HepG2 (cell line): ENCODE measurements around the gene TOMM40L. TPM values are rescaled to one million over a fixed set of nuclear protein-coding genes. Genes with fewer than 3 reads are reported as not detected.

Experiments used
- AGO1 ChIP-seq: fragments of 200-400 bp; formaldehyde crosslinking; IDR thresholded peaks from 2 replicates; pipeline ENCODE4 v1.6.1; 2017; ENCODE audit warnings: mild to moderate bottlenecking, low read depth, low read length, moderate library complexity; ENCODE audit not compliant: poor library complexity, severe bottlenecking
- CSRNP1 ChIP-seq: sonication (generic); formaldehyde crosslinking; IDR thresholded peaks from 2 replicates; pipeline ENCODE4 v1.8.1; 2023; ENCODE audit warnings: mild to moderate bottlenecking, missing genetic modification reagents
- E2F2 ChIP-seq: sonication (generic); formaldehyde crosslinking; IDR thresholded peaks from 2 replicates; pipeline ENCODE4 v1.4.0; 2020; ENCODE audit warnings: missing genetic modification reagents, borderline replicate concordance
- HNF4A ChIP-seq: sonication (generic); formaldehyde crosslinking; IDR thresholded peaks from 2 replicates; pipeline ENCODE4 v1.4.0; 2020; ENCODE audit warnings: missing genetic modification reagents
- HOMEZ ChIP-seq: IDR thresholded peaks from 2 replicates; pipeline ENCODE4 v1.6.1; 2016; ENCODE audit warnings: low read depth
- HOXA5 ChIP-seq: sonication (generic); formaldehyde crosslinking; IDR thresholded peaks from 2 replicates; pipeline ENCODE4 v1.4.0; 2020; ENCODE audit warnings: missing genetic modification reagents
- MAFG ChIP-seq: sonication (generic); formaldehyde crosslinking; IDR thresholded peaks from 2 replicates; pipeline ENCODE4 v1.5.1; 2020; ENCODE audit warnings: mild to moderate bottlenecking, missing genetic modification reagents
- NCOA2 ChIP-seq: sonication (generic); formaldehyde crosslinking; IDR thresholded peaks from 2 replicates; pipeline ENCODE4 v1.8.0; 2022; ENCODE audit warnings: inconsistent platforms
- PRDM10 ChIP-seq: sonication (generic); formaldehyde crosslinking; IDR thresholded peaks from 2 replicates; pipeline ENCODE4 v1.4.0; 2020; ENCODE audit warnings: low read depth, missing genetic modification reagents
- PRPF4 ChIP-seq: fragments of 200-400 bp; formaldehyde crosslinking; IDR thresholded peaks from 2 replicates; pipeline ENCODE4 v1.6.1; 2016; ENCODE audit warnings: low read length, low read depth; ENCODE audit not compliant: poor library complexity, severe bottlenecking
- SMAD1 ChIP-seq: sonication (generic); formaldehyde crosslinking; IDR thresholded peaks from 2 replicates; pipeline ENCODE4 v1.4.0; 2020; ENCODE audit warnings: missing genetic modification reagents, low read depth, mild to moderate bottlenecking, borderline replicate concordance
- SSRP1 ChIP-seq: IDR thresholded peaks from 2 replicates; pipeline ENCODE4 v1.6.1; 2016; ENCODE audit warnings: control low read depth
- ZFP36L1 ChIP-seq: sonication (generic); formaldehyde crosslinking; IDR thresholded peaks from 2 replicates; pipeline ENCODE4 v1.8.0; 2022; ENCODE audit warnings: mild to moderate bottlenecking, missing genetic modification reagents, moderate library complexity
- ZFY ChIP-seq: sonication (generic); formaldehyde crosslinking; IDR thresholded peaks from 2 replicates; pipeline ENCODE4 v1.4.0; 2020; ENCODE audit warnings: missing genetic modification reagents
- ZNF510 ChIP-seq: sonication (generic); formaldehyde crosslinking; IDR thresholded peaks from 2 replicates; pipeline ENCODE4 v1.4.0; 2020; ENCODE audit warnings: low read depth, mild to moderate bottlenecking, missing genetic modification reagents
- ZNF547 ChIP-seq: sonication (generic); formaldehyde crosslinking; IDR thresholded peaks from 2 replicates; pipeline ENCODE4 v1.5.1; 2020; ENCODE audit warnings: mild to moderate bottlenecking, missing genetic modification reagents
- ZNF75D ChIP-seq: sonication (generic); formaldehyde crosslinking; IDR thresholded peaks from 2 replicates; pipeline ENCODE4 v1.8.1; 2023; ENCODE audit warnings: missing genetic modification reagents, mild to moderate bottlenecking, borderline replicate concordance
- ZNF777 ChIP-seq: sonication (generic); formaldehyde crosslinking; IDR thresholded peaks from 2 replicates; pipeline ENCODE4 v1.4.0; 2020; ENCODE audit warnings: missing genetic modification reagents
- polyA plus RNA-seq, 8 experiments: library from polyadenylated mRNA; depleted of rRNA in 3 of 8; stranded (reverse) in 7 of 8; unstranded in 1 of 8; fragments of >200 nt; fragmentation: Illumina TruSeq in 4 of 8; extraction: Trizol in 4 of 8; gene quantifications; 2 replicates each; pipeline versions ENCODE4 v1.2.1 to v1.2.3, GENCODE V29; 2011 to 2016; ENCODE audit warnings: low read depth in 4 of 8, missing spikeins in 1 of 8, mixed read lengths in 1 of 8; ENCODE audit not compliant: insufficient read depth in 1 of 8
- total RNA-seq, 5 experiments: library from RNA; depleted of rRNA; stranded (reverse); fragments of >200 nt; fragmentation: Illumina TruSeq; extraction: Trizol; gene quantifications; 2 replicates each; pipeline ENCODE4 v1.2.3, GENCODE V29; 2016; ENCODE audit warnings: low read depth in 1 of 5

The TOMM40L gene
- total and polyA plus RNA-seq, 2 of the 13 experiments (the other 11 are each of a cell fraction or from before 2014, with no cell fraction given), result 14.1 to 26.2 TPM

DNA sequence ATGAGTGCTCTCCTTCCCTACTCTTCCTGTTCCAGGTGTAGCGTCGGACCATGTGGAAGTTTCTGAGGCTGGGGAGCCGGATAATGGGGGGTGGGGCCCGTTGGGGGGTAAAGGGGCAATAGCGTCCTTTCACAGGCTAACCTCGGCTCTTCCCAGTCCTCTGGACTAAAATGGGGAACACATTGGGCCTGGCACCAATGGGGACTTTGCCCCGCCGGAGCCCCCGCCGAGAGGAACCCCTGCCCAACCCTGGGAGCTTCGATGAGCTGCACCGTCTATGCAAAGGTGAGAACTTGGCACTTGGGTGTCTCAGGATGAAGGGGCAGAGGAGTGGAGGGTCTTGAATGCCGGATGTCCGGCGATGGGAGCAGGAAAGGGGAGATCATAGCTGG, 456 bp downstream of the TOMM40L start (continued):
- 0 out of 2 replicates have a peak, but pooled peaks have one; percentile 34 for TF ChIP-seq CSRNP1 (CRISPR knock-in tag)
- no peak for TF ChIP-seq ZNF777 (CRISPR knock-in tag)
- TF ChIP-seq ZNF547 (CRISPR knock-in tag), result no peak
- 0 out of 2 replicates have a peak, but pooled peaks have one; percentile 15 for TF ChIP-seq SSRP1 (CRISPR knock-in tag)
- TF ChIP-seq ZNF510 (CRISPR knock-in tag), result no peak
- TF ChIP-seq MAFG, result no peak
- no peak for TF ChIP-seq PRPF4
- no peak for TF ChIP-seq E2F2 (CRISPR knock-in tag)
- TF ChIP-seq NCOA2 (CRISPR knock-in tag), result no peak
- TF ChIP-seq HOMEZ (CRISPR knock-in tag), result no peak
- TF ChIP-seq HNF4A (CRISPR knock-in tag), result no peak
- TF ChIP-seq AGO1, result no peak
- no peak for TF ChIP-seq SMAD1 (CRISPR knock-in tag)
- TF ChIP-seq PRDM10 (CRISPR knock-in tag), result no peak
- TF ChIP-seq ZFP36L1 (CRISPR knock-in tag), result no peak
- TF ChIP-seq ZNF75D (CRISPR knock-in tag), result no peak
- TF ChIP-seq ZFY (CRISPR knock-in tag), result peak; percentile 23
- TF ChIP-seq HOXA5 (CRISPR knock-in tag), result no peak
- TF ChIP-seq, all 625 proteins: peak for 15
